OCI-LY7 (cell line): ENCODE data around the gene TM2D3.

Source experiments
- CTCF ChIP-seq: fragments of 200-600 bp; sonication (generic); conservative IDR thresholded peaks from 2 replicates; pipeline ENCODE4 v1.5.1; 2014; ENCODE audit warnings: mild to moderate bottlenecking, antibody characterized with exemption, low read length, moderate library complexity, mixed read lengths
- EZH2phosphoT487 ChIP-seq: fragments of 200-600 bp; sonication (generic); IDR thresholded peaks from 2 replicates; pipeline ENCODE4 v1.6.1; 2018; ENCODE audit warnings: low read depth, borderline replicate concordance, mild to moderate bottlenecking, mixed run types, antibody characterized with exemption, low read length, moderate library complexity, mixed read lengths

GRCh38 chr15:101650145-101650544, 2.0 kb downstream of the TM2D3 start:
- no peak for TF ChIP-seq CTCF
- no peak for TF ChIP-seq EZH2phosphoT487
